ENCODE measurements around the gene EDAR.

Gene EDAR

GRCh38 chr2:108878276-108878675 lies 110.7 kb downstream of the EDAR start:
- no peak for DNase-seq (ENCODE audit: low read depth, low spot score)

DNA sequence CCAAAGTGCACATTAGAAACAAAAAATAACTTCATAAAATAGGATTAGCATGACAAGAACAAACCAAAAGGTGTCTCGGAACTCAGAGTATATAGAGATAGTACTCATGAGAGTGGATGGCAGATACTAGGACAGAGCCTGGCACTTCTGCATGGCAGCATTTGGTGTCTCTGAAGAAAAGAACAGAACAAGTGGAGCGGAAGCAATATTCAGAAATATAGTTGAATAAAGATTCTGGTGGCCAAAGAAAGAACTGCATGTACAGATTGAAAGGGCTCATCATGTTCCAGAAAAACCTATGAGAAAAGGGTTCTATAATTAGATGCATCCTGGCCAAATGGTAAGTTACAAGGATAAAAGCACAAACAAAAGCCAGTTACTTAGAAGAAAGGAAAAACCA lies 111.5 kb downstream of the EDAR start:
- DNase-seq (ENCODE audit: low read depth, low spot score) = no peak
- H3K9ac ChIP-seq (ENCODE audit: insufficient read length) = no peak overlapping the region

More at GRCh38 chr2:108878276-108878675, 110.7 kb downstream of the EDAR start:
- Histone ChIP-seq H3K36me3 (ENCODE audit: insufficient read depth, low read length) (peaks cover 27% of the 10 kb centered on the region), H3K9ac (ENCODE audit: insufficient read length) (no peak overlapping the region), H3K27ac (no peak overlapping the region), H3K9me3 (ENCODE audit: low read depth, low read length) (0 out of 2 replicates have a peak, but pooled peaks cover 3% of the 10 kb centered on the region), H3K4me3 (no peak overlapping the region)
- no peak for TF ChIP-seq EZH2 (IDR thresholded peaks at IDR 0.05)
- no peak for TF ChIP-seq POLR2AphosphoS5 (IDR thresholded peaks at IDR 0.05; ENCODE audit: borderline replicate concordance, low read depth, low read length)
- TF ChIP-seq FOXP2 (optimal IDR thresholded peaks at IDR 0.05; ENCODE audit: control extremely low read depth, extremely low read length, insufficient read depth) = no peak

GRCh38 chr2:108870069-108870644 lies 118.9 kb downstream of the EDAR start:
- Histone ChIP-seq H3K4me3 (no peak overlapping the region), H3K9me3 (ENCODE audit: low read depth, low read length) (0 out of 2 replicates have a peak, but pooled peaks cover 3% of the 10 kb centered on the region), H3K27ac (no peak overlapping the region), H3K9ac (ENCODE audit: insufficient read length) (no peak overlapping the region), H3K36me3 (ENCODE audit: insufficient read depth, low read length) (peaks cover 55% of the 10 kb centered on the region)
- TF ChIP-seq FOXP2 (optimal IDR thresholded peaks at IDR 0.05; ENCODE audit: control extremely low read depth, extremely low read length, insufficient read depth) (no peak), EZH2 (IDR thresholded peaks at IDR 0.05) (no peak), POLR2AphosphoS5 (IDR thresholded peaks at IDR 0.05; ENCODE audit: borderline replicate concordance, low read depth, low read length) (no peak)
- no peak for DNase-seq (ENCODE audit: low read depth, low spot score)

More for the DNA sequence above, 111.5 kb downstream of the EDAR start:
- Histone ChIP-seq H3K4me3 (no peak overlapping the region), H3K9me3 (ENCODE audit: low read depth, low read length) (0 out of 2 replicates have a peak, but pooled peaks cover 3% of the 10 kb centered on the region), H3K36me3 (ENCODE audit: insufficient read depth, low read length) (peaks cover 28% of the 10 kb centered on the region), H3K27ac (no peak overlapping the region)
- TF ChIP-seq FOXP2 (optimal IDR thresholded peaks at IDR 0.05; ENCODE audit: control extremely low read depth, extremely low read length, insufficient read depth) = no peak
- TF ChIP-seq EZH2 (IDR thresholded peaks at IDR 0.05) = no peak
- no peak for TF ChIP-seq POLR2AphosphoS5 (IDR thresholded peaks at IDR 0.05; ENCODE audit: borderline replicate concordance, low read depth, low read length)

DNA sequence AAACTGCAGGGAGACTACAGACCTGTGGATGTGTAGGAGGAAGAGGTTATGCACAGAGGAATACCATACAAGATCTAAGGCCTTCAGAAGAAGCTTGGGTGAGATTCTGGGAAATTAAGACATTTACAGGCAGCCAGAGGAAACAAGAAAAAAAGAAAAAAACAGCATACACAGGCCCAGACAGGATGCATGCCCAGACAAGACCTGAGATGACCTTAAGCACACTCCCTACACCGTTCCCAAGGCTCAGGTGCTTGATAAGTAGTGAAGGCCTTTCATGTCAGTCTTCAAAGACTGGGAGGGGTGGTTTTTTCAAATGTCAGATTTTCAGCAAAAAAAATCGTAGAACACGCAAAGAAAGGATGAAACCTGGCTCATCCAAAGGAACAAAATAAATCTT lies 119.5 kb downstream of the EDAR start:
- H3K4me3 ChIP-seq = no peak overlapping the region
- no peak overlapping the region for H3K9ac ChIP-seq (ENCODE audit: insufficient read length)
- DNase-seq (ENCODE audit: low read depth, low spot score) = no peak
- 0 out of 2 replicates have a peak, but pooled peaks cover 3% of the 10 kb centered on the region for H3K9me3 ChIP-seq (ENCODE audit: low read depth, low read length)
- H3K36me3 ChIP-seq (ENCODE audit: insufficient read depth, low read length) = peaks cover 56% of the 10 kb centered on the region
- H3K27ac ChIP-seq = no peak overlapping the region
- TF ChIP-seq POLR2AphosphoS5 (IDR thresholded peaks at IDR 0.05; ENCODE audit: borderline replicate concordance, low read depth, low read length) (no peak), EZH2 (IDR thresholded peaks at IDR 0.05) (no peak), FOXP2 (optimal IDR thresholded peaks at IDR 0.05; ENCODE audit: control extremely low read depth, extremely low read length, insufficient read depth) (no peak)

DNA sequence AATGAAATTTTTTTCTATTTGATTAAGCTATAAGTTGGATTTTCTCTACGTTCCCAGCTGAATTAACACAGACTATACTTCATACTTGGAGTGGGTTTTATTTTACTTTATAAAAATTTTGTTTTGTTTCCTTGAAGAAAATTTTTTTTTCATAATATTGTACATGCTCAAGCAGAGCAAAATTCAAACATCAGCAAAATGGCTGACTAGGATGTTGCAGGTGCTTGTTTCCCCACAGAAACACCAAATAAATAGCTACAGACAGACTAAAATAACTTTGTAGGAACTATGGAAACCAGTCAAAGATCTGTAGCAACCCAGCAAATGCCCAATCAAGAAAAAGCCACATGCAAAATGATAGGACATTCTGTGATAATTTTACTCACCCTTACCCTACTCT lies 120.1 kb downstream of the EDAR start:
- no peak for DNase-seq (ENCODE audit: low read depth, low spot score)

GRCh38 chr2:108866041-108866440 lies 123.0 kb downstream of the EDAR start:
- H3K27ac ChIP-seq = no peak overlapping the region
- no peak overlapping the region for H3K4me3 ChIP-seq
- TF ChIP-seq EZH2 (IDR thresholded peaks at IDR 0.05) = no peak
- no peak for TF ChIP-seq POLR2AphosphoS5 (IDR thresholded peaks at IDR 0.05; ENCODE audit: borderline replicate concordance, low read depth, low read length)
- TF ChIP-seq FOXP2 (optimal IDR thresholded peaks at IDR 0.05; ENCODE audit: control extremely low read depth, extremely low read length, insufficient read depth) = no peak
- DNase-seq (ENCODE audit: low read depth, low spot score) = no peak
- H3K36me3 ChIP-seq (ENCODE audit: insufficient read depth, low read length) = peaks cover 54% of the 10 kb centered on the region
- no peak overlapping the region for H3K9ac ChIP-seq (ENCODE audit: insufficient read length)
- 0 out of 2 replicates have a peak, but pooled peaks cover 3% of the 10 kb centered on the region for H3K9me3 ChIP-seq (ENCODE audit: low read depth, low read length)

More for the DNA sequence above, 120.1 kb downstream of the EDAR start:
- H3K4me3 ChIP-seq = no peak overlapping the region
- peaks cover 56% of the 10 kb centered on the region for H3K36me3 ChIP-seq (ENCODE audit: insufficient read depth, low read length)
- TF ChIP-seq FOXP2 (optimal IDR thresholded peaks at IDR 0.05; ENCODE audit: control extremely low read depth, extremely low read length, insufficient read depth) (no peak), POLR2AphosphoS5 (IDR thresholded peaks at IDR 0.05; ENCODE audit: borderline replicate concordance, low read depth, low read length) (no peak), EZH2 (IDR thresholded peaks at IDR 0.05) (no peak)
- H3K27ac ChIP-seq = no peak overlapping the region
- H3K9ac ChIP-seq (ENCODE audit: insufficient read length) = no peak overlapping the region
- H3K9me3 ChIP-seq (ENCODE audit: low read depth, low read length) = 0 out of 2 replicates have a peak, but pooled peaks cover 3% of the 10 kb centered on the region

DNA sequence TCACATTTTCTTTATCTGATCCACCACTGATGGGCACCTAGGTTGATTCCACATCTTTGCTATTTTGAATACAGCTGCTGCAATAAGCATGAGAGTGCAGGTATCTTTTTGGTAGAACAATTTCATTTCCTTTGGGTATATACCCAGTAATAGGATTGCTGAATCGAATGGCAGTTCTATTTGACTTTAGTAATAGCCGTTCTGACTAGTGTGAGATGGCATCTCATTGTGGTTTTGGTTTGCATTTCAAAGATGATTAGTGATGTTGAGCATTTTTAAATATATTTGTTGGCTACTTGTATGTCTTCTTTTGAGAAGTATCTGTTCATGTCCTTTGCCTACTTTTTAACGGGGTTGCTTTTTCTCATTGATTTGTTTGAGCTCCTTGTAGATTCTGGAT lies 130.1 kb downstream of the EDAR start:
- Histone ChIP-seq H3K9me3 (ENCODE audit: low read depth, low read length) (no peaks in the 10 kb centered on the region), H3K36me3 (ENCODE audit: insufficient read depth, low read length) (peaks cover 17% of the 10 kb centered on the region), H3K9ac (ENCODE audit: insufficient read length) (no peak overlapping the region), H3K27ac (no peak overlapping the region), H3K4me3 (no peak overlapping the region)
- DNase-seq (ENCODE audit: low read depth, low spot score) = no peak
- no peak for TF ChIP-seq POLR2AphosphoS5 (IDR thresholded peaks at IDR 0.05; ENCODE audit: borderline replicate concordance, low read depth, low read length)
- no peak for TF ChIP-seq EZH2 (IDR thresholded peaks at IDR 0.05)
- no peak for TF ChIP-seq FOXP2 (optimal IDR thresholded peaks at IDR 0.05; ENCODE audit: control extremely low read depth, extremely low read length, insufficient read depth)

GRCh38 chr2:108855194-108855593 lies 133.8 kb downstream of the EDAR start:
- no peak for TF ChIP-seq FOXP2 (optimal IDR thresholded peaks at IDR 0.05; ENCODE audit: control extremely low read depth, extremely low read length, insufficient read depth)
- no peak for TF ChIP-seq EZH2 (IDR thresholded peaks at IDR 0.05)
- no peak for TF ChIP-seq POLR2AphosphoS5 (IDR thresholded peaks at IDR 0.05; ENCODE audit: borderline replicate concordance, low read depth, low read length)
- Histone ChIP-seq H3K9me3 (ENCODE audit: low read depth, low read length) (no peaks in the 10 kb centered on the region), H3K27ac (no peak overlapping the region), H3K36me3 (ENCODE audit: insufficient read depth, low read length) (peaks cover 38% of the 10 kb centered on the region), H3K4me3 (no peak overlapping the region), H3K9ac (ENCODE audit: insufficient read length) (no peak overlapping the region)
- no peak for DNase-seq (ENCODE audit: low read depth, low spot score)

All from SK-N-MC (cell line).